ENCODE measurements around the gene DOCK2. TPM values are rescaled to one million over a fixed set of nuclear protein-coding genes. Genes with fewer than 3 reads are reported as not detected.
A peak's percentile ranks its signal among the peaks of the same experiment; 100 is the strongest.

DOCK2 gene
- total and polyA plus RNA-seq, 4 experiments from 2014 or later, result 45.8 to 223 (median 162) TPM

DNA sequence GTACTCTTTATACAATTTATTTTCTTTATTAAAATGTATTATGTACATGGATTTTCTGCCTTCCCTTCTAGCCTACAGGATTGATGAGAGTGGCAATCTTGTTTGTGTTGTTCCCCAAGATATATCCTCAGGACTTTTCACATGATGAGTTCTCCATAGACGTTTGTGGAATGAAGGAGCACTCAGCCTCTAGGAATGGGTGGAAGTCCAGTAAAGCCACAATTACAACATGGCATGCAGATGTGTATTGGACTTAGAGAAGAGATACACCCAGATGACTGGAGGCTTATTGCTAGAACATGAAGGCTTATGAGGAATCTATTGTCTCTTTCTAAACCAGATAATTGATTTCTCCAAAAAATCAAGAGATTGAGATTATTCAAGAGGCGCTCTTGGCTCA lies 8.2 kb upstream of the DOCK2 start:
- H3K27me3 ChIP-seq (ENCODE audit: insufficient read depth, low read length), result no peaks in the 10 kb centered on the region
- H3K27ac Mint-ChIP-seq, result no peak overlapping the region
- H3K36me3 ChIP-seq (ENCODE audit: insufficient read depth, low read length), result no peaks in the 10 kb centered on the region
- no peak overlapping the region for H3K4me3 ChIP-seq (ENCODE audit: low read length in 2 of 2)
- POLR2A ChIA-PET (ENCODE audit: partially characterized antibody), result no interaction called here
- peaks cover 1 to 4% of the 10 kb centered on the region in 2 donors for H3K27me3 Mint-ChIP-seq
- H3K4me1 ChIP-seq (ENCODE audit: insufficient read depth, low read length), result no peaks in the 10 kb centered on the region
- H3K4me3 Mint-ChIP-seq, result no peak overlapping the region
- no peak for DNase-seq
- peaks cover 0 to 2% (median 0%) of the 10 kb centered on the region in 8 donors for H3K9me3 Mint-ChIP-seq
- intact Hi-C loops (cut with micrococcal nuclease), result no loop called here
- H3K9me3 ChIP-seq (ENCODE audit: control insufficient read depth in 1 of 2, low read length in 2 of 2), result no peaks in the 10 kb centered on the region
- no peak overlapping the region for H3K27ac ChIP-seq (ENCODE audit: low read depth, low read length)
- CTCF ChIA-PET (ENCODE audit: partially characterized antibody), result no interaction called here
- no peaks in the 10 kb centered on the region for H3K36me3 Mint-ChIP-seq
- H3K4me1 Mint-ChIP-seq, result peaks cover 0 to 3% (median 0%) of the 10 kb centered on the region in 4 donors

DNA sequence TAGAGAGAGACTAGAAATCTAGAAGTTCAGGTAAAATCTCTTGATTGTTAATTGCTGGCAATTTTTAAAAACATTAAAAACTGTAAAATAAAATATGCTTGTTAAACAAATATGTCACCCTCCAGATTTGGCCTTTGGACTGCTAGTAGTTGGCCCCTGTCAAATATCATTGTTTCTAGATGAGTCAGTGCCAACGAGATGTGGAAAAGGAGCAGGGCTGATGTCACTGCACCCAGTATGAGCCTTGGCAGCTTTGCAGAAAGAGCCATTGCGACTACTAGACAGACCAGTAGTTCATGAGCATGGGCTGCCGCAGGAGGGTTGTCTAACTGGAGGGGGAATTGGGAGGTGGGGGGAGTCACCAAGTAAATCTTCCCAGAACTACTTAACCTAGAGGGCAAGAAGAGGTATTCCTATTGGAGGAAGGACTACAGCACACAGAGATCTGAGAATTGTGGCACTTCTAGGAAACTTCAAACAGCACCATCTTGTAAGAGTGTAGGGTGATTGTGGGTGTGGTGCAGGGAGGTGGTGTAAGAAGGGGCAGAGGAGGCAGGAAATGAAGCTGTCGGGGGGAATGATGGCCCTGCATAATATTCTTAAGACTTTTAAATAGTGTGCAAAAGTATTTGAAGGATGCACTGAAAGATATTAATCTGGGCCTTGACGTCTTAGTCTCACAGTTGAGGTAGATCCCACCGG lies 7.1 kb upstream of the DOCK2 start:
- no peaks in the 10 kb centered on the region for H3K4me1 Mint-ChIP-seq
- Histone ChIP-seq H3K27ac (ENCODE audit: low read depth, low read length) (no peak overlapping the region), H3K9me3 (ENCODE audit: control insufficient read depth in 1 of 2, low read length in 2 of 2) (no peaks in the 10 kb centered on the region), H3K36me3 (ENCODE audit: insufficient read depth, low read length) (no peaks in the 10 kb centered on the region), H3K4me1 (ENCODE audit: insufficient read depth, low read length) (no peaks in the 10 kb centered on the region), H3K27me3 (ENCODE audit: insufficient read depth, low read length) (no peaks in the 10 kb centered on the region), H3K4me3 (ENCODE audit: low read length in 2 of 2) (no peak overlapping the region)
- peaks cover 1 to 4% of the 10 kb centered on the region in 2 donors for H3K27me3 Mint-ChIP-seq
- no peak for DNase-seq
- no peaks in the 10 kb centered on the region for H3K36me3 Mint-ChIP-seq
- intact Hi-C loops (cut with micrococcal nuclease), result no loop called here
- CTCF ChIA-PET (ENCODE audit: partially characterized antibody), result no interaction called here
- no peak overlapping the region for H3K27ac Mint-ChIP-seq
- no peak overlapping the region for H3K4me3 Mint-ChIP-seq
- peaks cover 0 to 5% (median under 1%) of the 10 kb centered on the region in 8 donors for H3K9me3 Mint-ChIP-seq
- POLR2A ChIA-PET (ENCODE audit: partially characterized antibody), result no interaction called here

DNA sequence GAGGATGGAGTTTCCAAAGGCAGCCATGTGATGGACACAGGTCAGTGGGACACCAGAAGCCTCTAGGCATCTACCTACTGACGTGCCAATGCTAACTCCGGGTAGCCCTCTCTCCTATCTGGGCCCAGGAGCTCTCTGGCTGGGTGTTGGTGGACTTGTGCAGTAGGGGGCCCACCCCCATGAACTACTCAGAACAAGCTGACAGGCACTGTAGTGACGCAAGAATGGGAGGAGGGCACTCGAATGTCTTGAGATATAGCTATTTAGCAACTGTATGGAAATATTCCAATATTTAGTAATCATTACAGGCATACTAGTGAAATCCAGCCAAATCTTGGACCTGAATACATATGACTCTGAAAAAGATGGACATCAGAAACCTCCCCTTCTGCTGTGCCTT lies 5.7 kb upstream of the DOCK2 start:
- no peak overlapping the region for H3K4me3 ChIP-seq (ENCODE audit: low read length in 2 of 2)
- Mint-ChIP-seq H3K27me3 (peaks cover 1 to 2% of the 10 kb centered on the region in 2 donors), H3K9me3 (peaks cover 0 to 5% (median under 1%) of the 10 kb centered on the region in 8 donors), H3K36me3 (no peaks in the 10 kb centered on the region), H3K27ac (no peak overlapping the region), H3K4me3 (no peak overlapping the region), H3K4me1 (peaks cover 0 to 5% (median 0%) of the 10 kb centered on the region in 4 donors)
- intact Hi-C loops (cut with micrococcal nuclease), result no loop called here
- H3K27ac ChIP-seq (ENCODE audit: low read depth, low read length), result no peak overlapping the region
- no peaks in the 10 kb centered on the region for H3K27me3 ChIP-seq (ENCODE audit: insufficient read depth, low read length)
- peaks cover 3% of the 10 kb centered on the region for H3K4me1 ChIP-seq (ENCODE audit: insufficient read depth, low read length)
- H3K36me3 ChIP-seq (ENCODE audit: insufficient read depth, low read length), result no peaks in the 10 kb centered on the region
- POLR2A ChIA-PET (ENCODE audit: partially characterized antibody), result no interaction called here
- DNase-seq, result no peak
- CTCF ChIA-PET (ENCODE audit: partially characterized antibody), result no interaction called here
- no peaks in the 10 kb centered on the region for H3K9me3 ChIP-seq (ENCODE audit: control insufficient read depth in 1 of 2, low read length in 2 of 2)

DNA sequence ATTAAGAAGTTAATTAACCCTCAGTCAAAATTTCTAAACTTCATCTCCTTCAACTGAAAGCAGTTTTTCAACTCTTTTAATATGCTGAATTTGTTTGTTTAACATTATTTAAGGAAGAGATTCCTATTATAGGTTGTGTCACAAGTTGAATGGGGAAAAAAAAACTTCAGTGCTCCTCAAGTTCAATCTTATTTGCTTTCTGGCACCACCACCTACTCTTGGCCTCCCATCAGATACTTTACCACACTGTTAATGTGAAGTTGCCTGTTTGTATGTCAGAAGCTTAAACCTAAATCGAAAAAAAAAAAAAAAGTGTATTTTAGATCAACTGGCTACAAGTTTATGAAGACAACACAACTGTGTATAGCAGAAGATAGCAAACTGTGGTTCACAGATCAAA lies 4.1 kb upstream of the DOCK2 start:
- Mint-ChIP-seq H3K36me3 (peaks cover 1 to 8% of the 10 kb centered on the region in 2 donors), H3K4me3 (no peak overlapping the region), H3K4me1 (peaks cover 4 to 14% (median 7%) of the 10 kb centered on the region in 4 donors), H3K9me3 (peaks cover 0 to 5% (median under 1%) of the 10 kb centered on the region in 8 donors), H3K27me3 (peaks cover 1 to 2% of the 10 kb centered on the region in 2 donors), H3K27ac (no peak overlapping the region)
- no peaks in the 10 kb centered on the region for H3K27me3 ChIP-seq (ENCODE audit: insufficient read depth, low read length)
- no peaks in the 10 kb centered on the region for H3K36me3 ChIP-seq (ENCODE audit: insufficient read depth, low read length)
- H3K27ac ChIP-seq (ENCODE audit: low read depth, low read length), result no peak overlapping the region
- no peak overlapping the region for H3K4me3 ChIP-seq (ENCODE audit: low read length in 2 of 2)
- POLR2A ChIA-PET (ENCODE audit: partially characterized antibody), result no interaction called here
- H3K4me1 ChIP-seq (ENCODE audit: insufficient read depth, low read length), result peaks cover 8% of the 10 kb centered on the region
- no peaks in the 10 kb centered on the region for H3K9me3 ChIP-seq (ENCODE audit: control insufficient read depth in 1 of 2, low read length in 2 of 2)
- CTCF ChIA-PET (ENCODE audit: partially characterized antibody), result no interaction called here
- DNase-seq, result no peak
- intact Hi-C loops (cut with micrococcal nuclease), result no loop called here

DNA sequence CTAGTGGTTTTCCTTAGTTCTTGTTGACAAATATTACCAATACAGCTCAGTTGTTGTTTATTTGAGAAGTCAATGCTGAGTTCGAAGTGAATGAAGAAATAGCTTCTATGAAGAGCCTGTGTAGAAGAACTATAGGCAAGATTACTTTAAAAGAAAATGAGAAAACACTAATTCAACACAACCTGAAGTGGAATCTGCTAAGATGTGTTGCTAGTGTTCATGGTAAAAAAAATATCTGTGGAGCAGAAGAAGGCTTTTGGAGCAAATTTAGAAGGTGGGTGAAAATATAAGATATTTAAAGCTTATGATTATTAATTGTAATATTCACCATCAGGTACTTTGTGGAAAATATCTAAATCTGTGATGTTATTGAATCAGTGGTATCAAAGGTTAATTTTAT lies 2.5 kb upstream of the DOCK2 start:
- Histone ChIP-seq H3K27ac (ENCODE audit: low read depth, low read length) (no peak overlapping the region), H3K4me3 (ENCODE audit: low read length in 2 of 2) (no peak overlapping the region), H3K36me3 (ENCODE audit: insufficient read depth, low read length) (no peaks in the 10 kb centered on the region), H3K4me1 (ENCODE audit: insufficient read depth, low read length) (peaks cover 25% of the 10 kb centered on the region), H3K9me3 (ENCODE audit: control insufficient read depth in 1 of 2, low read length in 2 of 2) (no peaks in the 10 kb centered on the region), H3K27me3 (ENCODE audit: insufficient read depth, low read length) (no peaks in the 10 kb centered on the region)
- no peak overlapping the region for H3K27ac Mint-ChIP-seq
- no peak for DNase-seq
- H3K4me1 Mint-ChIP-seq, result peaks cover 18 to 30% (median 22%) of the 10 kb centered on the region in 4 donors
- CTCF ChIA-PET (ENCODE audit: partially characterized antibody), result interaction anchor here (2.3 kb wide), 1 partner anchor 53 kb away, joined by 7 read pairs; no protein-coding TSS in a partner anchor
- POLR2A ChIA-PET (ENCODE audit: partially characterized antibody), result no interaction called here
- H3K4me3 Mint-ChIP-seq, result no peak overlapping the region
- H3K9me3 Mint-ChIP-seq, result peaks cover 0 to 9% (median under 1%) of the 10 kb centered on the region in 8 donors
- H3K27me3 Mint-ChIP-seq, result peaks cover 0 to 2% of the 10 kb centered on the region in 2 donors
- H3K36me3 Mint-ChIP-seq, result peaks cover 18 to 25% of the 10 kb centered on the region in 2 donors
- intact Hi-C loops (cut with micrococcal nuclease), result no loop called here

DNA sequence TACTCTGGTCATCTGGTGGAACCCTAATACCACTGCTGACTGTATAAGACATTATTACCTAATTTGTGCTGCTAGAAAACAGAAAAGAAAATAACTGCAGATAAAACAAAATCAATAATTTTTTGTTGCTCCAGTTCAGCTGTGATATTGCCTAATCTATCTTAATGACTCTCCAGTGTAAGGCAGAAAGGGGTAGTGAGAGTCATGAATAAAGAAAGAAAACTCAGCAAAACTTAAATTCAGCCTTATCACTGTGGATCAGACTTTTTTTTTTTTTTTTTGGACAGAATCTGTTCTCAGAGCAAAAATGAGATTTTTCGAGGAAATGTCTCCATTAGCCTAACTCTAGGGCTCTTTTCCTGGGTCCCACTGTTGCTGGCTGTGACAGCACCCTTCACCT lies 1.1 kb upstream of the DOCK2 start:
- Histone ChIP-seq H3K27ac (ENCODE audit: low read depth, low read length) (no peak overlapping the region), H3K9me3 (ENCODE audit: control insufficient read depth in 1 of 2, low read length in 2 of 2) (no peaks in the 10 kb centered on the region), H3K27me3 (ENCODE audit: insufficient read depth, low read length) (no peaks in the 10 kb centered on the region), H3K4me1 (ENCODE audit: insufficient read depth, low read length) (peaks cover 38% of the 10 kb centered on the region), H3K4me3 (ENCODE audit: low read length in 2 of 2) (peak overlapping the region in 1 of 2 donors; percentile 71), H3K36me3 (ENCODE audit: insufficient read depth, low read length) (no peaks in the 10 kb centered on the region)
- Mint-ChIP-seq H3K9me3 (peaks cover 0 to 9% (median 2%) of the 10 kb centered on the region in 8 donors), H3K36me3 (peaks cover 29 to 34% of the 10 kb centered on the region in 2 donors), H3K4me1 (peaks cover 25 to 43% (median 34%) of the 10 kb centered on the region in 4 donors), H3K27me3 (peaks cover 0 to 2% of the 10 kb centered on the region in 2 donors), H3K27ac (peak overlapping the region in 2 of 7 donors; percentile 53 to 94), H3K4me3 (peak overlapping the region; percentile 69 to 96 (median 92))
- no peak for DNase-seq
- ChIA-PET POLR2A (ENCODE audit: partially characterized antibody) (interaction anchor here (2.6 to 3.3 kb wide), 2 partner anchors 20 to 53 kb away, joined by 14 to 21 read pairs; partner anchors contain the start of gene SPDL1), CTCF (ENCODE audit: partially characterized antibody) (interaction anchor here (2.3 kb wide), 1 partner anchor 55 kb away, joined by 7 read pairs; no protein-coding TSS in a partner anchor)
- intact Hi-C loops (cut with micrococcal nuclease), result no loop called here

DNA sequence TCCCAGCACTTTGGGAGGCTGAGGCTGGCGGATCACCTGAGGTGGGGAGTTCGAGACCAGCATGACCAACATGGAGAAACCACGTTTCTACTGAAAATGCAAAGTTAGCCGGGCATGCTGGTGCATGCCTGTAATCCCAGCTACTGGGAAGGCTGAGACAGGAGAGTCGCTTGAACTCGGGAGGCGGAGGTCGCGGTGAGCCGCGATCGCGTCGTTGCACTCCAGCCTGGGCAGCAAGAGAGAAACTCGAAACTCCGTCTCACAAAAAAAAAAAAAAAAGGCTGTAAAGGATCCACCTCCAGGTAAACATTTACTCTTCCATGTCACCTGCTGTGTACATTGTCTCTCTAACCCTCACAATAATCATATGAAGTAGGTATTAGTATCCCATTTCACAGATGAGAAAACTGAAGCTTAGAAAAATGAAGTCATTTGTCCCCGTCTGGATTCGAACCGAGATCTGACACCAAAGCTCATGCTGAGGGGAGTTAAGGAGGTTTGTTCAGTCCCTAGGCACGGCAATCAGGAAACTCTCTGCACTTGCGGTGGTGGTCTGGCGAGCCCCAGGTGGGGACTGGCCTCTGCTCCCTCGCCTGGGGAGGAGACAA lies 494 bp upstream of the DOCK2 start:
- no peak for DNase-seq
- H3K4me3 ChIP-seq (ENCODE audit: low read length in 2 of 2), result peak overlapping the region; percentile 71 to 80
- H3K27ac ChIP-seq (ENCODE audit: low read depth, low read length), result peak overlapping the region; percentile 82
- H3K36me3 ChIP-seq (ENCODE audit: insufficient read depth, low read length), result no peaks in the 10 kb centered on the region
- H3K27me3 ChIP-seq (ENCODE audit: insufficient read depth, low read length), result no peaks in the 10 kb centered on the region
- H3K4me1 Mint-ChIP-seq, result peaks cover 31 to 50% (median 40%) of the 10 kb centered on the region in 4 donors
- ChIA-PET CTCF (ENCODE audit: partially characterized antibody) (interaction anchor here (2.3 kb wide), 1 partner anchor 55 kb away, joined by 7 read pairs; no protein-coding TSS in a partner anchor), POLR2A (ENCODE audit: partially characterized antibody) (interaction anchor here (0.6 to 3.3 kb wide), 8 partner anchors 15 to 643 kb away, joined by 3 to 21 read pairs (median 5); partner anchors contain the start of gene SPDL1)
- peaks cover 0 to 9% (median 2%) of the 10 kb centered on the region in 8 donors for H3K9me3 Mint-ChIP-seq
- peaks cover 0 to 2% of the 10 kb centered on the region in 2 donors for H3K27me3 Mint-ChIP-seq
- peak overlapping the region; percentile 87 to 95 (median 94) for H3K27ac Mint-ChIP-seq
- intact Hi-C loops (cut with micrococcal nuclease), result loop anchor here (1.0 kb wide), 2 partner anchors 13 to 53 kb away; partner anchors contain the start of gene SPDL1
- H3K36me3 Mint-ChIP-seq, result peaks cover 36 to 40% of the 10 kb centered on the region in 2 donors
- peaks cover 45% of the 10 kb centered on the region for H3K4me1 ChIP-seq (ENCODE audit: insufficient read depth, low read length)
- H3K4me3 Mint-ChIP-seq, result peak overlapping the region; percentile 91 to 96 (median 94)
- no peaks in the 10 kb centered on the region for H3K9me3 ChIP-seq (ENCODE audit: control insufficient read depth in 1 of 2, low read length in 2 of 2)

Measured in CD4-positive, alpha-beta memory T cell (primary cell).